Measurements from ENCODE around the gene XYLT1. TPM values are rescaled to one million over a fixed set of nuclear protein-coding genes. Genes with fewer than 3 reads are reported as not detected.

The XYLT1 gene
- total and polyA plus RNA-seq, 2 of the 13 experiments (the other 11 are each of a cell fraction or from before 2014, with no cell fraction given) = not detected

- ATAC-seq (no peak), FAIRE-seq (no peak), DNase-seq (ENCODE audit: low spot score) (no peak)
- ChIA-PET CTCF (ENCODE audit: low intra/inter-chr PET ratio, low total read pairs) (no interaction called here), POLR2A (no interaction called here)
- Histone ChIP-seq H3K9ac (ENCODE audit: insufficient read depth, low read depth, low read length) (no peak overlapping the region), H4K20me1 (ENCODE audit: insufficient read depth, low read length) (no peaks in the 10 kb centered on the region; the same call in 1 of the 2 replicates), H3K4me2 (ENCODE audit: low read depth, low read length) (no peak overlapping the region), H3K4me3 (replicated peaks in 1 of 3; ENCODE audit: insufficient read depth in 1 of 3, low read depth in 2 of 3, low read length in 3 of 3) (no peak overlapping the region), H3K36me3 (replicated peaks in 1 of 2; ENCODE audit: control insufficient read depth in 1 of 2, insufficient read depth in 2 of 2, low read length in 2 of 2) (no peaks in the 10 kb centered on the region), H3K79me2 (ENCODE audit: insufficient read depth, low read length) (no peaks in the 10 kb centered on the region), H3K27ac (ENCODE audit: extremely low read length, insufficient read depth, low read length) (no peak overlapping the region), H3K9me3 (ENCODE audit: low read length) (no peaks in the 10 kb centered on the region), H3K4me1 (ENCODE audit: insufficient read depth, low read length) (no peaks in the 10 kb centered on the region), H3K27me3 (ENCODE audit: control insufficient read depth in 1 of 2, insufficient read depth in 2 of 2, low read length in 2 of 2) (peaks cover 3 to 46% of the 10 kb centered on the region in 2 experiments; a peak in 4 of 5 replicates), H2AFZ (ENCODE audit: low read length) (no peak overlapping the region)
- intact Hi-C loops (cut with micrococcal nuclease; ENCODE audit: unreplicated experiment) (no loop called here), in situ Hi-C loops (cut with HindIII; ENCODE audit: extremely low pct_ligation_motif_present, low pct_unique_long_range_greater_than_20kb) (loop anchor here (25.0 kb wide), 1 partner anchor 591 kb away; no protein-coding TSS in a partner anchor)
- WGBS (ENCODE audit: low lambda C conversion rate) = 21% methylated on average over 8 of the region's 8 CpGs
- TF ChIP-seq ZNF557 (CRISPR knock-in tag; IDR thresholded peaks at IDR 0.05) (no peak), JARID2 (CRISPR knock-in tag; IDR thresholded peaks at IDR 0.05; ENCODE audit: insufficient replicate concordance) (no peak), ZNF550 (CRISPR knock-in tag; IDR thresholded peaks at IDR 0.05; ENCODE audit: borderline replicate concordance) (no peak), ZNF326 (CRISPR knock-in tag; IDR thresholded peaks at IDR 0.05; ENCODE audit: borderline replicate concordance) (no peak), HOXD1 (CRISPR knock-in tag; IDR thresholded peaks at IDR 0.05) (no peak), PRDM10 (CRISPR knock-in tag; IDR thresholded peaks at IDR 0.05; ENCODE audit: low read depth) (no peak), GFI1 (CRISPR knock-in tag; IDR thresholded peaks at IDR 0.05; ENCODE audit: borderline replicate concordance) (no peak)
- no TSS peak for BruUV-seq (replicated peaks)
Observed at GRCh38 chr16:17453364-17454038, 17.3 kb downstream of the XYLT1 start.

All from HepG2 (cell line).